ENCODE results near the gene ABHD5.

- TF ChIP-seq POLR2AphosphoS5 (IDR thresholded peaks at IDR 0.05; ENCODE audit: low read depth, low read length), result no peak
- no peak for TF ChIP-seq SIN3A (IDR thresholded peaks at IDR 0.05; ENCODE audit: borderline replicate concordance, insufficient read depth, low read length)
These were observed 78.6 kb downstream of the ABHD5 start for GRCh38 chr3:43769097-43769884.

Data from PFSK-1 (cell line).